ENCODE results near the gene SMAD3. TPM values are rescaled to one million over a fixed set of nuclear protein-coding genes. Genes with fewer than 3 reads are reported as not detected.

Gene SMAD3
- total and polyA plus RNA-seq, 4 donors = 10.9 to 41.6 (median 23.4) TPM

GRCh38 chr15:67108122-67108961 lies 42.9 kb downstream of the SMAD3 start:
- Histone ChIP-seq H3K4me3 (no peak overlapping the region), H3K36me3 (ENCODE audit: control insufficient read depth in 4 of 4, insufficient read depth in 4 of 4, low read length in 4 of 4) (no peaks in the 10 kb centered on the region), H3K27me3 (ENCODE audit: control insufficient read depth in 3 of 3, insufficient read depth in 3 of 3, low read length in 2 of 3) (no peaks in the 10 kb centered on the region), H3K9me3 (ENCODE audit: control insufficient read depth in 4 of 4, insufficient read depth in 3 of 4, low read length in 3 of 4) (peaks cover 0 to 8% (median 0%) of the 10 kb centered on the region in 4 donors), H3K4me1 (ENCODE audit: control insufficient read depth in 5 of 5, insufficient read depth in 5 of 5, low read length in 5 of 5) (peaks cover 11 to 59% (median 36%) of the 10 kb centered on the region in 5 donors), H3K27ac (ENCODE audit: low read depth in 1 of 2, low read length in 1 of 2) (peak overlapping the region in 1 of 2 donors; percentile 55), H3K9ac (ENCODE audit: insufficient read depth in 1 of 2, low read length in 2 of 2) (no peak overlapping the region)
- ATAC-seq (ENCODE audit: insufficient read depth, low FRiP score) (no peak), DNase-seq (no peak)
- 60 to 69% methylated on average over 9 of the region's 9 CpGs for WGBS, 2 donors
- TF ChIP-seq CTCF (IDR thresholded peaks at IDR 0.05; ENCODE audit: control extremely low read depth, extremely low read depth) = no peak

- H3K27me3 ChIP-seq (ENCODE audit: control insufficient read depth in 3 of 3, insufficient read depth in 3 of 3, low read length in 2 of 3) = no peaks in the 10 kb centered on the region
- peak overlapping the region; percentile 42 to 73 for H3K27ac ChIP-seq (ENCODE audit: low read depth in 1 of 2, low read length in 1 of 2)
- WGBS, 2 donors = 49 to 53% methylated on average over 18 of the region's 18 CpGs
- DNase-seq = peak; percentile 86 to 91 (median 86)
- no peak for ATAC-seq (ENCODE audit: insufficient read depth, low FRiP score)
- H3K9ac ChIP-seq (ENCODE audit: insufficient read depth in 1 of 2, low read length in 2 of 2) = no peak overlapping the region
- no peak overlapping the region for H3K4me3 ChIP-seq
- peaks cover 11 to 48% (median 32%) of the 10 kb centered on the region in 5 donors for H3K4me1 ChIP-seq (ENCODE audit: control insufficient read depth in 5 of 5, insufficient read depth in 5 of 5, low read length in 5 of 5)
- H3K9me3 ChIP-seq (ENCODE audit: control insufficient read depth in 4 of 4, insufficient read depth in 3 of 4, low read length in 3 of 4) = peaks cover 0 to 8% (median 0%) of the 10 kb centered on the region in 4 donors
- no peak for TF ChIP-seq CTCF (IDR thresholded peaks at IDR 0.05; ENCODE audit: control extremely low read depth, extremely low read depth)
- peaks cover 0 to 2% (median 0%) of the 10 kb centered on the region in 4 donors for H3K36me3 ChIP-seq (ENCODE audit: control insufficient read depth in 4 of 4, insufficient read depth in 4 of 4, low read length in 4 of 4)
Observed at GRCh38 chr15:67109141-67110034, 44.0 kb downstream of the SMAD3 start.

GRCh38 chr15:67110361-67110781 lies 45.0 kb downstream of the SMAD3 start:
- DNase-seq = no peak
- Histone ChIP-seq H3K4me3 (no peak overlapping the region), H3K27ac (ENCODE audit: low read depth in 1 of 2, low read length in 1 of 2) (peak overlapping the region in 1 of 2 donors; percentile 42), H3K9ac (ENCODE audit: insufficient read depth in 1 of 2, low read length in 2 of 2) (no peak overlapping the region), H3K36me3 (ENCODE audit: control insufficient read depth in 4 of 4, insufficient read depth in 4 of 4, low read length in 4 of 4) (peaks cover 0 to 4% (median 0%) of the 10 kb centered on the region in 4 donors), H3K9me3 (ENCODE audit: control insufficient read depth in 4 of 4, insufficient read depth in 3 of 4, low read length in 3 of 4) (peaks cover 0 to 8% (median 0%) of the 10 kb centered on the region in 4 donors), H3K27me3 (ENCODE audit: control insufficient read depth in 3 of 3, insufficient read depth in 3 of 3, low read length in 2 of 3) (no peaks in the 10 kb centered on the region), H3K4me1 (ENCODE audit: control insufficient read depth in 5 of 5, insufficient read depth in 5 of 5, low read length in 5 of 5) (peaks cover 9 to 48% (median 28%) of the 10 kb centered on the region in 5 donors)
- ATAC-seq (ENCODE audit: insufficient read depth, low FRiP score) = no peak
- TF ChIP-seq CTCF (IDR thresholded peaks at IDR 0.05; ENCODE audit: control extremely low read depth, extremely low read depth) = no peak
- WGBS, 2 donors = 77 to 93% methylated on average over 5 of the region's 5 CpGs
